Loucy (cell line): Measurements from ENCODE around the gene PLSCR4.
"Not testable (repeated sequence)": the region's sequence is repeated elsewhere in the genome, so short reads cannot be mapped to it uniquely, and the experiment has no call there.

ENCODE experiments used
- H2AFZ ChIP-seq: fragments of 200-600 bp; sonication (generic); 2 replicates; pipeline ENCODE4 v1.6.0; 2016; ENCODE audit warnings: antibody characterized with exemption, mild to moderate bottlenecking, low read length, moderate library complexity
- H3F3A ChIP-seq: fragments of 200-600 bp; 2 replicates; pipeline ENCODE4 v1.6.0; 2016; ENCODE audit warnings: antibody characterized with exemption, low read depth, mild to moderate bottlenecking
- H3K27me3 ChIP-seq: fragments of 200-600 bp; sonication (generic); 2 replicates; pipeline ENCODE4 v1.6.1; 2014; ENCODE audit warnings: low read length, mild to moderate bottlenecking; ENCODE audit not compliant: insufficient read depth, poor library complexity, severe bottlenecking
- H3K36me3 ChIP-seq: fragments of 200-600 bp; sonication (generic); 2 replicates; pipeline ENCODE4 v1.6.1; 2016; ENCODE audit warnings: low read length; ENCODE audit not compliant: insufficient read depth
- H3K4me1 ChIP-seq: fragments of 200-600 bp; sonication (generic); 2 replicates; pipeline ENCODE4 v1.5.1; 2014; ENCODE audit warnings: low read length, mild to moderate bottlenecking; ENCODE audit not compliant: insufficient read depth, poor library complexity, severe bottlenecking
- H3K4me2 ChIP-seq: fragments of 200-600 bp; sonication (generic); 2 replicates; pipeline ENCODE4 v1.6.0; 2014; ENCODE audit warnings: antibody characterized with exemption, low read length, low read depth, mild to moderate bottlenecking; ENCODE audit not compliant: poor library complexity, severe bottlenecking
- H3K4me3 ChIP-seq: fragments of 200-600 bp; sonication (generic); 2 replicates; pipeline ENCODE4 v1.5.1; 2014; ENCODE audit warnings: low read length, mild to moderate bottlenecking, mixed read lengths; ENCODE audit not compliant: poor library complexity, severe bottlenecking
- H3K79me2 ChIP-seq: fragments of 200-600 bp; sonication (generic); 2 replicates; pipeline ENCODE4 v1.6.1; 2014; ENCODE audit warnings: low read length; ENCODE audit not compliant: insufficient read depth
- H3K9ac ChIP-seq: fragments of 200-600 bp; sonication (generic); 2 replicates; pipeline ENCODE4 v1.6.0; 2014; ENCODE audit warnings: mild to moderate bottlenecking, low read depth, low read length, moderate library complexity; ENCODE audit not compliant: poor library complexity, severe bottlenecking
- H3K9me2 ChIP-seq: fragments of 200-600 bp; sonication (generic); replicated peaks from 2 replicates; pipeline ENCODE4 v1.6.1; 2016; ENCODE audit warnings: low read depth, low read length, mixed read lengths
- H3K9me3 ChIP-seq: fragments of 200-600 bp; sonication (generic); 2 replicates; pipeline ENCODE4 v1.6.1; 2014; ENCODE audit warnings: mild to moderate bottlenecking, antibody characterized with exemption, low read length, low read depth; ENCODE audit not compliant: insufficient read depth
- H4K20me1 ChIP-seq: fragments of 200-600 bp; sonication (generic); 2 replicates; pipeline ENCODE4 v1.6.0; 2014; ENCODE audit warnings: antibody characterized with exemption, low read length, mild to moderate bottlenecking; ENCODE audit not compliant: insufficient read depth, poor library complexity, severe bottlenecking
- CTCF ChIP-seq: fragments of 200-600 bp; sonication (generic); conservative IDR thresholded peaks from 2 replicates; pipeline ENCODE4 v1.5.1; 2014; ENCODE audit warnings: mild to moderate bottlenecking, antibody characterized with exemption, low read length
- EZH2phosphoT487 ChIP-seq: fragments of 200-600 bp; IDR thresholded peaks from 2 replicates; pipeline ENCODE4 v1.6.1; 2018; ENCODE audit warnings: antibody characterized with exemption, mild to moderate bottlenecking, moderate library complexity, borderline replicate concordance

Gene PLSCR4

GRCh38 chr3:146226881-146227280, 24.0 kb downstream of the PLSCR4 start:
- Histone ChIP-seq H3K9me2 (no peaks in the 10 kb centered on the region), H3K9me3 (no peaks in the 10 kb centered on the region), H3F3A (no peaks in the 10 kb centered on the region), H3K36me3 (no peaks in the 10 kb centered on the region), H3K79me2 (no peaks in the 10 kb centered on the region), H3K4me3 (no peak overlapping the region), H3K27me3 (no peaks in the 10 kb centered on the region), H3K4me2 (no peak overlapping the region), H3K9ac (no peak overlapping the region), H4K20me1 (no peaks in the 10 kb centered on the region), H3K4me1 (no peaks in the 10 kb centered on the region), H2AFZ (no peak overlapping the region)
- no peak for TF ChIP-seq CTCF
- TF ChIP-seq EZH2phosphoT487, result no peak

GRCh38 chr3:146225458-146225857, 25.4 kb downstream of the PLSCR4 start:
- H3K9me3 ChIP-seq, H4K20me1 ChIP-seq, H3K36me3 ChIP-seq, H3K4me3 ChIP-seq, H3K9ac ChIP-seq, H3K79me2 ChIP-seq, H3F3A ChIP-seq, H3K27me3 ChIP-seq, H3K9me2 ChIP-seq, H2AFZ ChIP-seq, H3K4me1 ChIP-seq, H3K4me2 ChIP-seq: not testable (repeated sequence)

GRCh38 chr3:146223401-146224373, 27.2 kb downstream of the PLSCR4 start:
- TF ChIP-seq EZH2phosphoT487, result no peak
- TF ChIP-seq CTCF, result no peak
- H3F3A ChIP-seq, result no peaks in the 10 kb centered on the region
- H3K9me2 ChIP-seq, result no peaks in the 10 kb centered on the region
- no peaks in the 10 kb centered on the region for H3K36me3 ChIP-seq
- H3K4me3 ChIP-seq, result no peak overlapping the region
- no peak overlapping the region for H2AFZ ChIP-seq
- H3K4me1 ChIP-seq, result no peaks in the 10 kb centered on the region
- H3K27me3 ChIP-seq, result no peaks in the 10 kb centered on the region
- H3K9me3 ChIP-seq, result no peaks in the 10 kb centered on the region
- H3K9ac ChIP-seq, result no peak overlapping the region
- H3K79me2 ChIP-seq, result no peaks in the 10 kb centered on the region
- H3K4me2 ChIP-seq, result no peak overlapping the region
- H4K20me1 ChIP-seq, result no peaks in the 10 kb centered on the region
